ENCODE data around the gene UBR4.

- TF ChIP-seq CTCF (IDR thresholded peaks at IDR 0.05) (no peak), POLR2A (IDR thresholded peaks at IDR 0.05) (no peak)
These were observed 144.4 kb downstream of the UBR4 start for GRCh38 chr1:19065526-19066247.
